OCI-M2 (cell line): ENCODE data around the gene MS4A4A.
"Not testable (repeated sequence)": the region's sequence is repeated elsewhere in the genome, so short reads cannot be mapped to it uniquely, and the experiment has no call there.

Experiments used
- DNase-seq: peaks from one replicate; lab custom pipeline; 2025; ENCODE audit not compliant: unreplicated experiment; lab: John Stamatoyannopoulos, UW

The MS4A4A gene

DNA sequence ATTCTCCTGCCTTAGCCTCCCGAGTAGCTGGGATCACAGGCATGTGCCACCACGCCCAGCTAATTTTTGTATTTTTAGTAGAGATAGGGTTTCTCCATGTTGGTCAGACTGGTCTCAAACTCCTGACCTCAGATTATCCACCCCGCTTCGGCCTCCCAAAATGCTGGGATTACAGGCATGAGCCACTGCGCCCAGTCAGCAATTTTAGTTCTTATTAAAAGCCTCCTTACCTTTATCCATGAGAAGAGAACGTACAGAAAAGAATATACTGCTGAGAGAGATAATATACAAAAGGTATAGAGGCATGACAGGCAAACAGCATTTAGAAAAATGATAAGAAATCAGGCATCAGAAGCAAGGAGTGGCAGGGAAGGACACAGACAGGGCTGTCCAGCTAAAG, 21.4 kb downstream of the MS4A4A start:
- not testable (repeated sequence) for DNase-seq

DNA sequence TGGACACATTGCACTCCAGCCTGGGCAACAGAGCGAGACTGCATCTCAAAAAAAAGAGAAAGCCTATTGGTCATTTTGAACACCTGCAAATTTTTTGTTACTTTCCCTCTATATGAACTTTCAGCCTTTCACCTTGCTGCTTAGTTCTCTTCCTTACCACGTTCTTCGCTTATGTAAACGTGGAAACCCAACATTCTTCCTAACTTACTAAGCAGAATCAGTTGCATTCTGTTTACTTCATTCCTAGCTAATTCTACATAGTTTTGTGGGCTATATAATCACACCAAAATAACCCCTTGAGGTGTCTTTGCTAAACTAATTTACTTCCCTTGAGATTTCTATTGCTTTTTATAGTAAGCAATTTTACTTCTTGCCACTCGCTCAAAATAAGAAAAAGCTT, 23.2 kb downstream of the MS4A4A start:
- no peak for DNase-seq

DNA sequence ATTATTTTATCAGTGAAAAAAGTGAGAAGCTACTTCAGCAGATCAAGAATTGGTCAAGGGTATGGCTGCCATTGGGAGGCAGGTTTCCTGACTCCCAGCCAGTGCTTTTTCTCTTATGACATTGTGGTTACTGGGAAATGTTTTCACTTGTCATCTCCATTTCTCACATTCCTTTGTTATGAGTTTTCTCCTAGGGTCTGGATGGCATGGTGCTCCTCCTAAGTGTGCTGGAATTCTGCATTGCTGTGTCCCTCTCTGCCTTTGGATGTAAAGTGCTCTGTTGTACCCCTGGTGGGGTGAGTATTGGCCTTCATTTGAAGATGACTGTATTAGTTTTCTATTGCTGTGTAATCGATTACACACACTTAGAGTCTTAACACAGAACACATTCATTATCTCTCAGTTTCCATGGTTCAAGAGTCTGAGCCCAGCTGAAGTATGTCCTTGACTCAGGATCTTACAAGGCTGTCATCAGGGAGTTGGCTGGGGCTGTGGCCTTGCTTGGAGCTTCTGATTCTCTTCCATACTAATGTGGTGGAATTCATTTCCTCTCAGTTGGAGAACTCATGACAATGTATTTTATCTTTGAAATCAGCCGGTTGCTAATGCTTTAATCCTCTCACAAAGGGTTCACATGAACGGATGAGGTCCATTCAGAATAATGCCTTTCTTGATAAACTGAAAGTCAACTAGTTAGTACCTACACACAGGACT, 25.6 kb downstream of the MS4A4A start:
- no peak for DNase-seq

DNA sequence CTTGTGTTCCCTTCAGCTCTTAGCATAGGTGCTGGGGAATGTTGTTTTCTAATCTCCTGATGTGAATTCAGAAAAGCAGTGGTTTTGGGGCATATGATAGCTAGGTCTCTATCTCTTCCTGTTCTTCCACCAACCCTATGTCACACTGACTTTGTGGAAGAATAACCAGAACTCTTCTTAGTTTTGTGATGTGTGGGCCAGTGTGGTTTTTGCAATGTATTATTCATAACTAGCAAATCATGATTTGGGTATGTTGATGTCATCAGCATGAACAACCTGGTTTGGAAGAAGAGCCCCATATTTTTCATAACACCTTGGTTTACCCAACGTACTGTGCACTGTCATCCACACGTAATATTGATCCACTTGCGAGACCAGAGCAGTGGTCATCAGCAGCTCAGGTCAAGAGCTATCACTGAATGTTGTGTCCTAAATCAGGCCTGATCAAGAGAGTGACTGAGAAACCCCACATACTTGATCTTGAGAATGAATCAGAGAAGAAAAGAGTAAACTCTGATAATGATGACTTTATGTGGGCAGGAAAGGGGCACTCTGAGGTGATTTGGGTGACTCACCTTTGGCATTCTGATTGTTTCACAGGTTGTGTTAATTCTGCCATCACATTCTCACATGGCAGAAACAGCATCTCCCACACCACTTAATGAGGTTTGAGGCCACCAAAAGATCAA, 27.2 kb downstream of the MS4A4A start:
- no peak for DNase-seq

DNA sequence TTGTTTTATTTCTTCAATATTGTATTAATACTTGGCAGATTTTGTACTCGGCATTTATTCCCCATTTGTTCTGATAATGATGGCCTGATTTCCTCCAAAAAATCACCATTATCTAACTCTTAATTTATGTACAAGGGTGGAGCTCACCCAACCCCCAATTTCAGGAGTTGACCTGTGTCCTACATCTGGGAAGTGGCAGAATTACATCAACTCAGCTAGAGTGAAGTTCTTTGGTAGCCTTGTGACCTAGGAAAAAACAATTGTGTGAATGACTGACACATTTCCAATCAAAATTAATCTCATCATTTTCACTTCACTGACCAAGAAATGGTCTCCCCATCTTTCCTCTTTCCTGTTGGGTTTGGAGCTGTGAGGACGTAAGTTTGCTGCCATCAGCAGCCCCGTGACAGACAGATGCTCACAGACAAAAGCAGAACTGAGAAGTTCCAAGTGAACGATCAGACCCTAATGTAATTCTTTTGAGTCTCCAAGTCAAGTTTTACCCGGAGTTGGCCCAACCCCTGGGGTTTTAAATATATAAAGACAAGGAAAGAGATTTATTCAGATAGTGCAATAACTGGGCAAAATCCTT, 30.0 kb downstream of the MS4A4A start:
- DNase-seq: no peak

DNA sequence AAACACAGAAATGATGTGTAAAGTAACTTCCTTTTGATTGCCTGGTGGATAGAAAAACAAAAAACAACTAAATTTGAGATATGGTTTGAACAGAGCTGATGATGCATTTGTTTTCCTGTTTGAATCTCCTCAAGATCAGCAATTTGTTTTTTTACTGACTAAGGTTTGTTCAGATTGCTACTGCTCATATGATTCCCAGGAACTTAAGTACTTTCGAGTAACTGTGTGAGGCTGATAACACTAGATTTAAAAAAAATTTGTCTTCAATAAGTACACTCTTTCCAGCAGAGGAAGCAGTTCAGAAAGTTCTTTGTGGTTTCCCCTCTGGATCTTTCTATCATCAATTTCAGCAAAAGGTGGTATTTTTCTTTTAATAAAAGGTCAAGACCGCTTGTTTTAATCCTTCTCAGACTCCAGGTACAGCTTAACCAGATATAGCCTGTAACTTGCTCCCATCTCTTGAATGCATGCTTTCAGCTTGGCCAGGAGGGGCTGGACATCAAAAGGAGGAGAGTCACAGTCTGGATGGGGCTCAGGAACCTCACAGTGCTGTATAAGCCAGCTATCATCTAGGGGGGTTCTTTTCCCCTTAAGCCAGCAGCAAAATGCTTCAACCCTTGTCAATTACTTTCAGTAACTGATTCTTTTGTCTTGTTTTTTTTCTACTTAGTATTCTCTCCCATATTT, 34.3 kb downstream of the MS4A4A start:
- no peak for DNase-seq

DNA sequence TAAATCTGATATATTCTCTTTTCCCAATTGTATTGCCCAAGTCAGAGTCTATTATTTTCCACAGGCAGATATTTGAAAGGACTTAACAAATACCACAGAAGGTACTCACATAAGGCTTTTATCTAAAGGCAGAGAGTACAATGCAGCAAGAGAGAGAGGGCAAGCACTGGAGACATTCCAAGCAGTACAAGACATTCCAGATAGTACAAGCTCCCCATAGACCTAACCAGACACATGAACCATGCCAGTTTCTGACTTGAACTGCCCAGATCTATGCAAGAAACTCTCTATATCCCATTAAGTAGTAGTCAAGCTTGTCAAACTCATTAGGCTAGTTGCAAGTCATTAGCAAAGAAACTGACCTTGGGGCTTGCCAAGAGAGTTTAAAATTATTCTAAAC, 35.4 kb downstream of the MS4A4A start:
- no peak for DNase-seq

DNA sequence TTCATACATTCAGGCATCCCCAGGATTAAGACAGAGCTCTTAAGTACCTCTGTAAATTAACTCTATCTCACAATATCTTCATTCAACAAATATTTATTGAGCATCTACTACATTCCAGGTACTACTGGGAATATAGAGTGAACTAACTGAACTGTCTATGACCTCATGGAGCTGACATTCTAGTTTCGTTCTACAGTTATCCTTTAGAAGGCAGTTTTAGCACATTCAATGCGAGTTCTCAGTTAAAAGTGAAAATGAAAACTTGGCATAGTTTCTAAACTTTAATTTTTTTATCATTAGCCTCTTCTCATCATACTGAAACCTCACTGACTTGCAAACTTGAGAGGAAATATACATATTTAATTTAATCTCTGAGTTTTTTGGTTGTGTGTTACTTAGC, 35.9 kb downstream of the MS4A4A start:
- no peak for DNase-seq

DNA sequence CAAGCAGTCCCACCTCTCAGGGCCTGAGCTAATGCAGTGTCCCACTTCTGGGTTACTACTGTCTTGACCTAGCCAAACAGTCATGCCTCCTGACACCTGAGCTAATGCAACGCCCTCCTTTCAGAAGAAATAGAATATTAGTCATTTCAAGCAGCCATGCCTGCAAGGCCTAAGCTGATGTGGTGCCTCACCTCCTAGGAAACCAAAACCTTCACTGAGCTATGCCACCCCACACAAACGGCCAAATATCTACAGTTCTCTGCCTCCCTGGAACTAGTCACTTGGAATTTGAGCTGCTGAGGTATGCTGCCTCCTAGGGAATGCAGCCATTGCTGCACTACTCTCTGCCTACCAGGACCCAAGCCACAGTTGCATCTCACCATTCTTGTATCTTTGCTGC, 38.3 kb downstream of the MS4A4A start:
- DNase-seq: no peak

DNA sequence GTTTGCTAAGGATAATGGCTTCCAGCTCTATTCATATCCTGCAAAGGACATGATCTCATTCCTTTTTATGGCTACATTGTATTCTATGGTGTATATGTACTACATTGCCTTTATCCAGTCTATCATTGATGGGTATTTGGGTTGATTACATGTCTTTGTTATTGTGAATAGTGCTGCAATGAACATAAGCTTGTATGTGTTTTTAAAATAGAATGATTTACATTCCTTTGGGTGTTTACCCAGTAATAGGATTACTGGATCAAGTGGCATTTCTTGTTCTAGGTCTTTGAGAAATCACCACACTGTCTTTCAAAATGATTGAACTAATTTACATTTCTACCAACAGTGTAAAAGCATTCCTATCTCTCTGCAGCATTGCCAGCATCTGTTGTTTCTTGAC, 40.6 kb downstream of the MS4A4A start:
- no peak for DNase-seq

DNA sequence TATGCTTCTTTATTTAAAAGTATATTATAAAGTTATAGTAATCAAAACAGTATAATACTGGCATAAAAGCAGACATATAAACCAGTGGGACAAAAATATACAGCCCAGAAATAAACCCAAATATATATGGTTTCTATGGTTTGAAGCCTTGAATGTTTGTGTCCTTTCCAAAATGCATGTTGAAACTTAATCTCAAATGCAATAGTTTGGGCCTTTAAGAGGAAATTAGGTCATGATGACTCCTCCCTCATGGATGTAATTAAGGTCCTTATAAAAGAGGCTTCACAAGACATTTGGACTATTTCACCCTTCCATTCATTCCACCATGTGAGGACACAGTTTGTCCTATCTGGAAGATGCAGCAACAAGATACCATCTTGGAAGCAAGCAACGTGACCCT, 46.5 kb downstream of the MS4A4A start, which contains the start of gene MS4A6E:
TSS of gene MS4A6E (plus strand) at position 301 of the 400 bp plus-strand sequence. CDS start 7,641 bp downstream, outside the sequence.
- no peak for DNase-seq

DNA sequence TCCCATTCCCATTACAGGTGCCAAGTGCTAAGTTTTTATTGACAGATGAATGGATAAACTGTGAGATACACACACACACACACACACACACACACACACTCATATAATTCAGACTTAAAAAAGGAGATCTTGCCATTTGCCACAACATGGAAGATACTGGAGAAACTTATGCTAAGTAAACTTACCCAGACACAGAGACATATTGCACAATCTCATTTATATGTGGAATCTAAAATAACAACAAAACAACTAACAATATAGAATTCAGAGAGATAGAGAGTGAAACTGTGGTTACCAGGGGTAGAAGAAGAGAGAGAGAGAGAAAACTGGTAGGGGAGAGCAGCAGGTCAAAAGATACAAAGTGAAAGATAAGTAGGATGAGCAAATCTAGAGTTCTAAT, 48.0 kb downstream of the MS4A4A start:
- no peak for DNase-seq

DNA sequence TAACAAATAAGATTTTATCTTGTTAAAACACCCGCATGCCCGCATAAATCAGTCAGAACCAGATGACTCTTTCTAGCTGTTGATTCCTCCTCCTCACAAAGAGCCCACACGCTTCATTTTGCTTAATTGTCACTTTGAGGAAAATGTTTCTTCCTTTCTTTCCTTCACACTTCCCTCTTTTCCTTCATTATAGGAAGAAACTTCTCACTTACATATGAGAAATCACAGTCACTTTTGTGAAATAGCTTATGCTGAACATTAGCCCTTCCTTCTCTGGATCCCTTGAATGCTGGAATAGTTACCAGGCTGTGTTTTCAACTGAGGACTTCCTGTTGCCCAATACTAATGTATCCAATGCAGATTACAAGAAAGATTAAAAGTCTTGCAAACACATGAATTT, 52.4 kb downstream of the MS4A4A start:
- DNase-seq: no peak

DNA sequence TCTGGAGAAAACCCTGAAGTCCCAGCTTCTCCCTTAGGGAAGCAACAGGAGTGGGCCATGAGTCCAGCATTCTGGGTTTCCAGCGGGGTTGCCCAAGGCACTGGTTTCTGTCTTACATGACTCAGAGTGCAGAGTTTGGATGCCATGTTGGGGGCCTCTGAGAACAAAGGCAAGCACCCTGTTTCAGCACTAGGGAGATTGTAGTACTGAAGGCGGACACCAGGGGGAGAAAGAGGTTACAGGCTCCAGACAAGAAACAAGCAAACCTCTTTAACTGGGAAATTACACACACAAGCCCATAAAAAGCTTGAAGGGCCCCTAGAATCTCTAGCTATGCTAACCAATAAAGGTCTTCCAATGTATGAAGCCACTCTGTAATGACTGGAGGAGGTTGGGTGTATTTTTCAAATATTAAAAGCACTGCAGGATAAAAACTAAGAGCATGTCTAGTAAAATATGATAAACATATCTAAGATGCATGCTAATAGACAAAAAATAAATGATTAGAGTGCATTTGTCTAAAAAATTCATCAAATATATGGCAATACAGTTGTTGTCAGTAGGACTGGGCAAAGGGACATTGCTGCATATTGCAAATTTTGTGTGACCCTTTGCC, 53.6 kb downstream of the MS4A4A start:
- DNase-seq: no peak

DNA sequence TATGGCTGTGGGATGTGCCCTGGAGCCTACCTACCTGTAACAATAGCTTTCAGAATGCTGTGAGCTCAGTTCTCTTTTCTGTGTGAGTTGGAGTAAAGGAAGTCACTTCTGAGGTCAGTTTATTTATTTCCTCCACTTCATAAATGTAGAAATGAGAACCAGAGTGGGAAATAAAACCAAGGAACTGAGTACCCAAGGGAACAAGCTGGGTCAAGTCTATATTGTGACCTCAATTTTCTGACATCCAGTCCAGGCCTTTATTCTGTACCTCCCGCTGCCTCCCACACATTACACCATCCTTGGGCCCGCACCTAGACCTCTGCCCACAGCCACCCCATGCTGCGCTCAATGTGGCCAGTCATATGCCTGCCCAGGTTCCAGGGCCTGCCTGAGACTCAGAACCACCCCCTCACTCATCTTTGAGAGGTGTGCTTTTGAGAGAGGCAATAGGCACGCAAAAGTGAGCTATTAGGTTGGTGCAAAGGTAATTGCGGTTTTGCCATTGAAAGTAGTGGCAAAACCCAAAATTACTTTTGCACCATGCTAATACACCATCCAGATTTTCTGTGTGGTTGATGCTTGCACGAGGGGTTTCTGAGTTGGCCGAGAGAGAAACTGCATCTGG, 56.4 kb downstream of the MS4A4A start:
- no peak for DNase-seq

DNA sequence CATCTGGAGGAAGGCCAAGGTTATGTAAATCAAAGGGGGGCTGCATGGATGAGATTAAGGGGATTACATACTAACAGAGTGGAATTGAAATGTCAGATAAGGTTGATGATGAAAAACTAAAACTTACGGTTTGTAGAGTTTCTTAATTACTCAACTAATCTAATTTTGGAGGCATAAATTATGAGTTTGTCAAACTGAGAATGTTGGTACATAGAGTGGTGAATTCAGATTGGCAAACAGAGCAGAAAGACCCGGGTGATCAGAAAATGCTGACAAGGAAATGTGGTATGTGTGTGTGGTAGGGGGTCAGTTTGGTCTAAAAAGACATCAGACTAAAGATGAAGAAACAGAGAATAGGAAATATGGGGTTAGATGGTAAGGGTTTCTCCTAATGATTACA, 57.6 kb downstream of the MS4A4A start:
- no peak for DNase-seq

DNA sequence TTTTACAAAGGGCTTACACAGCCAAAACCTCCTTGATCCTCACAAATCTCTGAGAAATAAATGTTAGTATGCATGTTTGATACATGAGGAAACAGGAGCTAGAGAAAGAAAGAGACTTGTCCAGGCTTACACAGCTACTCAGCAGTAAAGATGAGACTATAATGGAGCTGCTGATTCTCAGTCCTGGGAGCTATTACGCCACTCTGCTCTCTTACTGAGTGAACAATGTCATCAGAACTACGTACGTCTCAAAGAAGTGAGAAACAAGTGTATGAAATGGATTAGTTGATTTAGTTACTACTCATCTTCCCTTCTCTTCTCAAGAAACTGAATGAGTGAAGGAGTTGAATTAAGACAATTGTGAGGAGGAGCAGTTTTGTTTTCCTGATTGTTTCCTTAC, 58.9 kb downstream of the MS4A4A start:
- no peak for DNase-seq

DNA sequence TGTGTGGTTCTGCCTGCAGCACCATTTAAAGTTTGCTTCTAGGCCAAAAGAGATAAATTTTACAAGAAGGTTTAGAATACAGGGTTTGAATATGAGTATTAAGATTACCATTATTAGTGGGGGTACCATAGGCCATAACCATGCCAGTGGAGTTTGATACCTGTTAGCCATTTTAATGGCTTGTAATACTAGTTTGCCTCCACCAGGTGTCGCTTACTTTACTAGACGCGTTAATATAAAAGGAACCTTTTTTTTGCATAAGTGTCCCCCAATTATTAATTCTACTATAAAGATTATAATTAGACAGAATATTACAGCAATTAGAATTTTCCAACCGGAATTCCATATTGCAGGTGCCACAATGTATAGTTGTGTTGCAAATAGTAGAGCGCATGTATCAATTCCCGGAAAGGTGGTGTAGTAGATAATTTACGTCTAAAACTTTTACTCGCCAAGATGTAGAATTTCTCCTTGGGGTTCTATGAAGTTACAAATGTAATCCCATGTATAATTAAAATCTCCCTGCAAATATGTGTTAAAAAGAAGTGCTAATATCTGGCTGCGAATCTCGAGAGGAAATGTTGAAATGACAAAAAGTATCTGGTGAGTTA, 62.7 kb downstream of the MS4A4A start:
- DNase-seq: no peak

DNA sequence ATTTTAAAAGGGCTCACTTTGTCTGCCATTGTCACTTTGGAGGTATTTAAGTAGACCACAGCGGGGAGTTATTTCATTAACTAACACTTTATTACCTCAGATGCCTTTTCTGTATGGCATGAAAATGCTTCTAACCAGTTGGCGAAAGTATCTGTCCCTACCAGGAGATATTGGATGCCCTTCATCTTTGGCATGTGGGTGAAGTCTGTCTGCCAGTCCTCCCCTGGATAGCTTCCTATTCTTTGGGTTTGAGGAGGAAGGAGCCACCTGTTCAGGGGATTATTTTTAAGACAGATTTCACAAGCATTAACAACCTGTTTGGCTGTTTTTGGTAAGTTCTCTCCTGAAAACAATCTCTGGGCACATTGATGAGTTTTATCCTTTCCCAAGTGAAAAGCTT, 63.7 kb downstream of the MS4A4A start:
- DNase-seq: no peak

DNA sequence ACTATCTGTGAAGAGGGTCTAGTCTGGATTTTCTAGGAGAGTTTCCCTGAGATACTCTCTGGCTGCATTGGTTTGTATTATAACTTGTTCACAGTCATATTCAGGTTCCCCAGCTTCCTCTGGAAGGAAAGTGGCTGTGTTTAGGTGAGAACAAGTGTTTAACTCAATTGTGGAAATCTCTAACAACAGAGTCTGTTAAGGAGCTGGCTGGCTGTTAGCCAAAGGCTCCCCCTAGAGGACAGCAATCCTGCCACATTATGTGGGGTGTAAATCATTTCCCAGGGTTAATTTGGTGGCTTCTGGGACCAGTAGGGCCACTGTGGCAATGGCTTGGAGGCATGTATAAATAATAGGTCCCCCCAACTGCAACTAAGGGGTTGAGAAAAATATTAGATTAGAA, 65.0 kb downstream of the MS4A4A start:
- peak; percentile 8 for DNase-seq
